ENCODE data around the gene KCNN2. TPM values are rescaled to one million over a fixed set of nuclear protein-coding genes. Genes with fewer than 3 reads are reported as not detected.

Gene KCNN2
- total RNA-seq, 4 donors from 2014 or later: 0.20 to 0.42 TPM; not detected in 2

DNA sequence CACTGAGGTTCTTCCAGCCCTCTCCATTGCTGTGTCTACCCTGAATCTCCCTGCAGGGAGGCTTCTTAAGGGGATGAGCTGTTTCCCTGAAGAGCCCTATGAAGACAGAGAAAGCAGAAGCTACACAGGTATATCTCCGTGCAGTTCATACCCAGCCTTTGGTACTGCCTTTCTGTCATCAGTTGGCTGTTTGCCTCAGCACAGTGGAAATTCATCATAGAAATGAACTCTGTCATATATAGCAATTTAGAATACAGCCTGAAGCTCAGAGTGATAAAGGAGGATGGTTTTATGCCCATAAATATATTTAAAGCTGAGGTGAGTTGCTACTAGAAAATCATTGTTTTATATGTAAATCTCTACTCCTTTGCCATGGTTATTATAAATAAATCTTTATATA is 42.6 kb upstream of the KCNN2 start:
- Histone ChIP-seq H3K36me3 (no peaks in the 10 kb centered on the region), H3K9me3 (no peaks in the 10 kb centered on the region), H3K27ac (no peak overlapping the region), H3K27me3 (no peaks in the 10 kb centered on the region), H3K4me3 (no peak overlapping the region), H3K4me1 (no peaks in the 10 kb centered on the region)
- WGBS, 2 donors: 65 to 100% methylated on average over 1 of the region's 1 CpG
- no peak for TF ChIP-seq EP300 (IDR thresholded peaks at IDR 0.05)
- TF ChIP-seq, protein P1, sequence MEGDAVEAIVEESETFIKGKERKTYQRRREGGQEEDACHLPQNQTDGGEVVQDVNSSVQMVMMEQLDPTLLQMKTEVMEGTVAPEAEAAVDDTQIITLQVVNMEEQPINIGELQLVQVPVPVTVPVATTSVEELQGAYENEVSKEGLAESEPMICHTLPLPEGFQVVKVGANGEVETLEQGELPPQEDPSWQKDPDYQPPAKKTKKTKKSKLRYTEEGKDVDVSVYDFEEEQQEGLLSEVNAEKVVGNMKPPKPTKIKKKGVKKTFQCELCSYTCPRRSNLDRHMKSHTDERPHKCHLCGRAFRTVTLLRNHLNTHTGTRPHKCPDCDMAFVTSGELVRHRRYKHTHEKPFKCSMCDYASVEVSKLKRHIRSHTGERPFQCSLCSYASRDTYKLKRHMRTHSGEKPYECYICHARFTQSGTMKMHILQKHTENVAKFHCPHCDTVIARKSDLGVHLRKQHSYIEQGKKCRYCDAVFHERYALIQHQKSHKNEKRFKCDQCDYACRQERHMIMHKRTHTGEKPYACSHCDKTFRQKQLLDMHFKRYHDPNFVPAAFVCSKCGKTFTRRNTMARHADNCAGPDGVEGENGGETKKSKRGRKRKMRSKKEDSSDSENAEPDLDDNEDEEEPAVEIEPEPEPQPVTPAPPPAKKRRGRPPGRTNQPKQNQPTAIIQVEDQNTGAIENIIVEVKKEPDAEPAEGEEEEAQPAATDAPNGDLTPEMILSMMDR (IDR thresholded peaks at IDR 0.05): no peak
- no peak for TF ChIP-seq POLR2A (IDR thresholded peaks at IDR 0.05)
- no peak for DNase-seq (ENCODE audit: low spot score in 2 of 2)

DNA sequence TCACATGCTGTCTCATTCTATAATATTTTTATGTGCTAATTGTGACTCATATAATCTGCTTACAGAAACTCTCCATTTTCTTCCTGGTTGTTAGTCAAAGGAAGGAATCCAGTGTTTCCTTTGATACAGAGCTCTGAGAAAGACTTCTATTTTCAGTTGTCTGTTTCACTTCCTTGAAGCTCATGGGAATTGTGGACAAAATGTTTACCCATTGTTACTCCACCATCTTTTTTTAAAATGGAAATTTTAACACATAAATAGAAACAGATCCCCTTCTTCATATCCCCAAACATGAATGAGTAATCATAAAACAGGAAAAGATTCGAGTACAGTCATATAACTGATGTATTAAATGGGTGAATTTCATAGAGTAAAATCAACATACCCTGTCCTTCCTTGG is 42.0 kb upstream of the KCNN2 start:
- TF ChIP-seq, protein P1 (IDR thresholded peaks at IDR 0.05): no peak
- TF ChIP-seq POLR2A (IDR thresholded peaks at IDR 0.05) (no peak), EP300 (IDR thresholded peaks at IDR 0.05) (no peak)
- DNase-seq (ENCODE audit: low spot score in 2 of 2): no peak
- WGBS, 2 donors: 47 to 51% methylated on average over 1 of the region's 1 CpG
- no peaks in the 10 kb centered on the region for H3K36me3 ChIP-seq
- H3K9me3 ChIP-seq: no peaks in the 10 kb centered on the region
- H3K4me3 ChIP-seq: no peak overlapping the region
- no peaks in the 10 kb centered on the region for H3K4me1 ChIP-seq
- H3K27me3 ChIP-seq: no peaks in the 10 kb centered on the region
- H3K27ac ChIP-seq: no peak overlapping the region

DNA sequence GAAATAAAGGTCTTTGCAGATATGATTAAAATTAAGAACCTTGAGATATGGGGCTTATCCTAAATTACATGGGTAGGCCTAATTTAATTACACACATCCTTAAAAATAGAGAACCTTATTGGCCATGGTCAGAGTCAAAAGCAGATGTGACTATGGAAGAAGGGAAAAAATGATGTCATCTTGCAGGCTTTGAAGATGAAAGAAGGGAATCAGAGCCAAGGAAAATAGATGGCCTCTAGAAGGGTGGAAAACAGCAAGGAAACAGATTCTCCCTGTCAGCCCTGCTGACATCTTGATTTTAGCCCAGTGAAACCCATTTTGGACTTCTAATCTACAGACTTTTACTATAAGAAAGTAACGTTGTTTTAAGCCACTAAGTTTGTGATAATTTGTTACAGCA is 37.6 kb upstream of the KCNN2 start:
- WGBS, 2 donors: 68 to 73% methylated on average over 1 of the region's 1 CpG
- no peaks in the 10 kb centered on the region for H3K27me3 ChIP-seq
- H3K36me3 ChIP-seq: no peaks in the 10 kb centered on the region
- no peaks in the 10 kb centered on the region for H3K4me1 ChIP-seq
- DNase-seq (ENCODE audit: low spot score in 2 of 2): no peak
- no peaks in the 10 kb centered on the region for H3K9me3 ChIP-seq
- TF ChIP-seq EP300 (IDR thresholded peaks at IDR 0.05): no peak
- TF ChIP-seq, protein P1 (IDR thresholded peaks at IDR 0.05): no peak
- TF ChIP-seq POLR2A (IDR thresholded peaks at IDR 0.05): no peak
- H3K4me3 ChIP-seq: no peak overlapping the region
- H3K27ac ChIP-seq: no peak overlapping the region

DNA sequence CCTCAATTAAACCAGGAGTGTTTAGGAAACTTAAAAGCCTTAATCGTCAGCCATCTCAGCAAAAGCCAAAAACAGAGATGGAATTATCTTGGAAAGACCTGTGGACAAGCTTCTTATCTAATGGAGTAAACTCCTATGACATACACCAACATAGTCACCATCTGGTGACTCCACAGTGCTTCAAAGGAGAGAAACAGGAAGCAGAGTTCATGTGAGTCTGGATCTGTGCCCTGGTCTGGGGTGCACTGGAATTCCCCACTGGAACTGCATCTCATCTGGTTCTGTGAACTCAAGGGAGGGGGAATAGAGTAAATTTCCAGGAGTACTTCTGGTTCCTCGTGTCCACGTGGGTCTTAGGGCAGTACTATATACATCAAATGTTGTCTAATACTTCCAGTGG is 36.3 kb upstream of the KCNN2 start:
- Histone ChIP-seq H3K4me3 (no peak overlapping the region), H3K36me3 (no peaks in the 10 kb centered on the region), H3K27me3 (no peaks in the 10 kb centered on the region), H3K27ac (no peak overlapping the region), H3K9me3 (no peaks in the 10 kb centered on the region), H3K4me1 (no peaks in the 10 kb centered on the region)
- TF ChIP-seq EP300 (IDR thresholded peaks at IDR 0.05) (no peak), POLR2A (IDR thresholded peaks at IDR 0.05) (no peak)
- TF ChIP-seq, protein P1 (IDR thresholded peaks at IDR 0.05): no peak
- no peak for DNase-seq (ENCODE audit: low spot score in 2 of 2)
- 27 to 39% methylated on average over 3 of the region's 3 CpGs for WGBS, 2 donors

DNA sequence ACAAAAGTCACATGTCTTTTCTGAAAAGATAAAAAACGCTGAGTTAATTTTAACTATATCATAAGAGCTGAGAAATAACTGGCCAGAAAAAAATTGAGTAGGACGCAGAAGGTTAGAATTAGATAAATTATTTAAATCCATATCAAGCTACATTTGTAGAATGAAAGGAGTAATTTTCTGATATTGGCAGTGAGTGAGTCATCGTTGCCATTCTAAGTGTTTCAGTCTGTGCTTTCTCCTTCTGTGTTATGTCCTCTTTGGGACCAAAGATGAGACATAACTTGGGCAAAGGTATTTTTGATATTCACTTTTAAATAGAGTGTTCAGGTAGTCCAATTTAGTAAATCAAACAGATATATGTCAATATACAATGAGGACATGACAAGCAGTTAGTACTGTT is 34.4 kb upstream of the KCNN2 start:
- Histone ChIP-seq H3K27me3 (no peaks in the 10 kb centered on the region), H3K4me1 (no peaks in the 10 kb centered on the region), H3K27ac (no peak overlapping the region), H3K4me3 (no peak overlapping the region), H3K36me3 (no peaks in the 10 kb centered on the region), H3K9me3 (no peaks in the 10 kb centered on the region)
- TF ChIP-seq, protein P1 (IDR thresholded peaks at IDR 0.05): no peak
- no peak for TF ChIP-seq EP300 (IDR thresholded peaks at IDR 0.05)
- no peak for TF ChIP-seq POLR2A (IDR thresholded peaks at IDR 0.05)
- WGBS, 2 donors: 81 to 87% methylated on average over 3 of the region's 3 CpGs
- DNase-seq (ENCODE audit: low spot score in 2 of 2): no peak

Measured in tibial nerve (tissue), 4 donors.